AG10803 (cell line): ENCODE results near the gene MYOT.

ENCODE experiments used
- DNase-seq: peaks from one replicate; pipeline ENCODE4 v3.0.0; 2010; ENCODE audit warnings: low read depth
- H3K4me3 ChIP-seq: 2 replicates; pipeline ENCODE4 v1.5.1; 2011; ENCODE audit warnings: mild to moderate bottlenecking, low read length, control low read depth
- TF ChIP-seq, protein P1 (sequence below): conservative IDR thresholded peaks from 2 replicates; pipeline ENCODE4 v1.5.1; 2011; ENCODE audit warnings: mild to moderate bottlenecking, low read length, control low read depth, inconsistent platforms

MYOT gene

DNA sequence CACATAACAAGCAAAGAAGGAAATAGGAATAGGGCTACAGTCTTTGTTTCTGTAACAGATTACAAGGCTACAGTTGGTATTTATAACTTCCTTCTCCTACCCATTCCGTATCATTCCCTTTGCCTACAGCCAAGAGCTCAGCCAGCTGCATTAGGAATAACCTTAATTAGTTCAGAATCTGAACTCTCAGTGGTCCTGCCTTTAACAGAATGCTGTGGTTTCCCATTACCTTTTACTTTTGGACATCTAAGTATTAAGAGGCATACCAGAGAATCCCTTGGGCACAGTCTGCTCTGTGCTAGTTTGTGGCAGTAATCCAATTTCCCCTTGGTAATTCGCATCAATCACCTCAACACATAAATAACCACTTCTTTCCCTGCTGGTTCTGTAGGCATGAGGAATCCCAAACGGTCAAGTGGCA lies 65.8 kb downstream of the MYOT start:
- H3K4me3 ChIP-seq, result no peak overlapping the region
- DNase-seq, result peak; percentile 41
- TF ChIP-seq, protein P1, sequence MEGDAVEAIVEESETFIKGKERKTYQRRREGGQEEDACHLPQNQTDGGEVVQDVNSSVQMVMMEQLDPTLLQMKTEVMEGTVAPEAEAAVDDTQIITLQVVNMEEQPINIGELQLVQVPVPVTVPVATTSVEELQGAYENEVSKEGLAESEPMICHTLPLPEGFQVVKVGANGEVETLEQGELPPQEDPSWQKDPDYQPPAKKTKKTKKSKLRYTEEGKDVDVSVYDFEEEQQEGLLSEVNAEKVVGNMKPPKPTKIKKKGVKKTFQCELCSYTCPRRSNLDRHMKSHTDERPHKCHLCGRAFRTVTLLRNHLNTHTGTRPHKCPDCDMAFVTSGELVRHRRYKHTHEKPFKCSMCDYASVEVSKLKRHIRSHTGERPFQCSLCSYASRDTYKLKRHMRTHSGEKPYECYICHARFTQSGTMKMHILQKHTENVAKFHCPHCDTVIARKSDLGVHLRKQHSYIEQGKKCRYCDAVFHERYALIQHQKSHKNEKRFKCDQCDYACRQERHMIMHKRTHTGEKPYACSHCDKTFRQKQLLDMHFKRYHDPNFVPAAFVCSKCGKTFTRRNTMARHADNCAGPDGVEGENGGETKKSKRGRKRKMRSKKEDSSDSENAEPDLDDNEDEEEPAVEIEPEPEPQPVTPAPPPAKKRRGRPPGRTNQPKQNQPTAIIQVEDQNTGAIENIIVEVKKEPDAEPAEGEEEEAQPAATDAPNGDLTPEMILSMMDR, result no peak

DNA sequence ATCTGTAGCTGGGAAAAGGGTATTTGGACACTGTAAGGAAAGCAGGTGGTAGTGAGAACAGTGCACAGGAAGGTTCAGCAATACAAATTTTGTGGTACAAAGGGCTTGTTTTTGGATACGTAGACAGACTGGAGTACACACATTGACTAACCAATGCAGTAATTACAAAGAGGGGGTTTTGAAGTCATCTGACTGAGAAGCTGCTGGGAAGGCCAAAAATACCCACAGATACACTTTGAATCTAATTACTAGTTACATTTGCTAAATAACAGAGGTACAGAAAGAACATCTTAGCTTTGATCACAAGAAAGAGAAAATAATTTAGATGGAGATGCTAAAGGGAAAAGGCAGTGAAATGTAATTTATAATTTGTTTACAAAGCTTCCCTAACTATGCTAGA lies 67.5 kb downstream of the MYOT start:
- TF ChIP-seq, protein P1, result no peak
- DNase-seq, result no peak
- no peak overlapping the region for H3K4me3 ChIP-seq

DNA sequence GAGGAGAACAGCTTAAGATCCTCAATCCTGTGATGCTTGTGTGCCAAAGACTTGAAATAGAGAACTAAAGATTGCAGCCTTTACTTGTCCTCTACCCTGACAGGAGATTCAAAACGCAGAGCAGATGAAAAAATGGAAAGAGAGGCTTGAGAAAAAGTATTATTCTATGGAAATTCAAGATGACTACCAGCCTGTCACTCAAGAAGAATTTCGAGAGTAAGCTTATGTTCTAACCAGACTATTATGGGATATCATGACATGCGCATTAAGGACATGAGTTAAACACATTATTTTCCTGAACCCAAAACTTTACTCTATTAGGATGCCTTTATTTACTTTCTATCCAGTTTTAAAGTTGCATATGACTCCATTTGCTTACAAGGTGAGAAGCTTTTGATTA lies 68.0 kb downstream of the MYOT start:
- no peak overlapping the region for H3K4me3 ChIP-seq
- TF ChIP-seq, protein P1, result no peak
- no peak for DNase-seq
